GM23338 (cell line): ENCODE data around the gene RNF115. TPM values are rescaled to one million over a fixed set of nuclear protein-coding genes. Genes with fewer than 3 reads are reported as not detected.

ENCODE experiments used
- ATAC-seq: fragments of 200-7000 bp; cut with Tn5 transposase; 3 replicates; pipeline ENCODE4 v1.9.1; 2020
- DNase-seq: peaks from one replicate; pipeline ENCODE4 v3.0.0-alpha.2; 2015; ENCODE audit warnings: low spot score
- H2AFZ ChIP-seq: fragments of 200-600 bp; sonication (generic); 2 replicates; pipeline ENCODE4 v1.8.0; 2016; ENCODE audit warnings: antibody characterized with exemption, mild to moderate bottlenecking, moderate library complexity
- H3F3A ChIP-seq: fragments of 200-600 bp; sonication (generic); replicated peaks from 2 replicates; pipeline ENCODE4 v1.8.0; 2017; ENCODE audit warnings: antibody characterized with exemption, mixed run types, low read depth
- H3K27ac ChIP-seq: fragments of 200-600 bp; sonication (generic); 2 replicates; pipeline ENCODE4 v1.6.1; 2016; ENCODE audit warnings: low read depth
- H3K27me3 ChIP-seq: fragments of 200-600 bp; sonication (generic); 2 replicates; pipeline ENCODE4 v1.8.0; 2016; ENCODE audit warnings: mild to moderate bottlenecking, mixed run types, moderate library complexity; ENCODE audit not compliant: insufficient read depth
- H3K36me3 ChIP-seq: fragments of 200-600 bp; sonication (generic); 2 replicates; pipeline ENCODE4 v1.8.0; 2016; ENCODE audit warnings: mild to moderate bottlenecking; ENCODE audit not compliant: insufficient read depth
- H3K4me1 ChIP-seq: fragments of 200-600 bp; sonication (generic); 2 replicates; pipeline ENCODE4 v1.8.0; 2016; ENCODE audit warnings: mild to moderate bottlenecking, moderate library complexity; ENCODE audit not compliant: insufficient read depth
- H3K4me2 ChIP-seq: fragments of 200-600 bp; sonication (generic); 2 replicates; pipeline ENCODE4 v1.7.1; 2017; ENCODE audit warnings: mixed run types
- H3K4me3 ChIP-seq: fragments of 200-600 bp; sonication (generic); 2 replicates; pipeline ENCODE4 v1.6.1; 2016; ENCODE audit warnings: mixed run types
- H3K79me2 ChIP-seq: fragments of 200-600 bp; sonication (generic); replicated peaks from 2 replicates; pipeline ENCODE4 v1.8.0; 2017; ENCODE audit warnings: mild to moderate bottlenecking; ENCODE audit not compliant: insufficient read depth
- H3K9me2 ChIP-seq: fragments of 200-600 bp; sonication (generic); 2 replicates; pipeline ENCODE4 v1.8.0; 2017; ENCODE audit not compliant: insufficient read depth
- H4K20me1 ChIP-seq: fragments of 200-600 bp; sonication (generic); replicated peaks from 2 replicates; pipeline ENCODE4 v1.8.0; 2017; ENCODE audit warnings: mild to moderate bottlenecking; ENCODE audit not compliant: insufficient read depth
- H3K27ac Mint-ChIP-seq: 2 replicates; pipeline ENCODE4 v1.8.0; 2020; ENCODE audit warnings: inconsistent platforms, mild to moderate bottlenecking, moderate library complexity, mixed read lengths
- H3K27me3 Mint-ChIP-seq: 3 replicates; pipeline ENCODE4 v1.8.0; 2022; ENCODE audit warnings: low read depth, mild to moderate bottlenecking, moderate library complexity, mixed read lengths, inconsistent platforms; ENCODE audit not compliant: insufficient read depth, poor library complexity
- H3K36me3 Mint-ChIP-seq: 3 replicates; pipeline ENCODE4 v1.8.0; 2021; ENCODE audit warnings: low read depth, mild to moderate bottlenecking, inconsistent platforms, moderate library complexity, mixed read lengths
- H3K4me1 Mint-ChIP-seq: 3 replicates; pipeline ENCODE4 v1.8.0; 2020; ENCODE audit warnings: mild to moderate bottlenecking, inconsistent platforms, mixed read lengths
- H3K4me3 Mint-ChIP-seq: 3 replicates; pipeline ENCODE4 v1.8.0; 2021; ENCODE audit warnings: moderate library complexity, mild to moderate bottlenecking, inconsistent platforms, mixed read lengths
- H3K9me3 Mint-ChIP-seq: 3 replicates; pipeline ENCODE4 v1.8.0; 2020; ENCODE audit warnings: moderate library complexity, mild to moderate bottlenecking, inconsistent platforms, mixed read lengths
- CREB1 ChIP-seq: fragments of 250-450 bp; sonication (Bioruptor Pico); IDR thresholded peaks from 2 replicates; pipeline ENCODE4 v1.5.0; 2020; ENCODE audit warnings: low read depth, mild to moderate bottlenecking, moderate library complexity
- EZH2 ChIP-seq: fragments of 200-600 bp; sonication (generic); IDR thresholded peaks from one replicate; pipeline ENCODE4 v1.8.0; 2017; ENCODE audit warnings: antibody characterized with exemption, mild to moderate bottlenecking, low read depth; ENCODE audit not compliant: unreplicated experiment
- EZH2phosphoT487 ChIP-seq: fragments of 200-600 bp; sonication (generic); IDR thresholded peaks from one replicate; pipeline ENCODE4 v1.8.1; 2018; ENCODE audit warnings: antibody characterized with exemption; ENCODE audit not compliant: unreplicated experiment
- JUNB ChIP-seq: IDR thresholded peaks from one replicate; pipeline ENCODE4 v1.6.1; 2016; ENCODE audit warnings: antibody characterized with exemption; ENCODE audit not compliant: unreplicated experiment
- NANOG ChIP-seq: IDR thresholded peaks from 2 replicates; pipeline ENCODE4 v1.6.1; 2016; ENCODE audit warnings: antibody characterized with exemption, borderline replicate concordance
- POLR2AphosphoS5 ChIP-seq: IDR thresholded peaks from 2 replicates; pipeline ENCODE4 v1.6.1; 2016; ENCODE audit warnings: antibody characterized with exemption, low read depth
- STAT1 ChIP-seq: IDR thresholded peaks from one replicate; pipeline ENCODE4 v1.6.1; 2016; ENCODE audit warnings: antibody characterized with exemption; ENCODE audit not compliant: unreplicated experiment
- ZNF114 ChIP-seq: fragments of 250-450 bp; sonication (Bioruptor Pico); IDR thresholded peaks from 2 replicates; pipeline ENCODE4 v1.5.0; 2020; ENCODE audit warnings: mild to moderate bottlenecking, moderate library complexity
- ZNF331 ChIP-seq: fragments of 250-450 bp; sonication (Bioruptor Pico); IDR thresholded peaks from 2 replicates; pipeline ENCODE4 v1.5.0; 2020; ENCODE audit warnings: low read depth, mild to moderate bottlenecking, moderate library complexity
- polyA plus RNA-seq: library from polyadenylated mRNA; unstranded; fragments of >200 nt; fragmentation: Nextera tagmentation; extraction: Ambion mirVana; gene quantifications from 2 replicates; pipeline ENCODE4 v1.2.1, GENCODE V29; 2016
- total RNA-seq: library from RNA; depleted of rRNA; stranded (reverse); fragments of >200 nt; shearing (Covaris generic); gene quantifications from 2 replicates; pipeline ENCODE4 v1.2.3, GENCODE V29; 2014
- TF ChIP-seq, protein P1 (sequence below): IDR thresholded peaks from one replicate; pipeline ENCODE4 v1.6.1; 2018; ENCODE audit warnings: antibody characterized with exemption; ENCODE audit not compliant: unreplicated experiment
- TF ChIP-seq, protein P2 (sequence below): fragments of 250-450 bp; sonication (Bioruptor Pico); IDR thresholded peaks from 2 replicates; pipeline ENCODE4 v1.5.0; 2020; ENCODE audit warnings: mild to moderate bottlenecking, moderate library complexity
- TF ChIP-seq, protein P3 (sequence below), 2 experiments: fragments of 200-600 bp in 1 of 2; sonication (generic) in 1 of 2; conservative IDR thresholded peaks; 2 replicates each; pipeline versions ENCODE4 v1.5.1 to v1.6.1; 2016 to 2017; ENCODE audit warnings: antibody characterized with exemption in 2 of 2, low read depth in 2 of 2, mild to moderate bottlenecking in 2 of 2, moderate library complexity in 1 of 2

Gene RNF115
- total and polyA plus RNA-seq, 2 experiments from 2014 or later = 10.6 to 10.9 TPM

DNA sequence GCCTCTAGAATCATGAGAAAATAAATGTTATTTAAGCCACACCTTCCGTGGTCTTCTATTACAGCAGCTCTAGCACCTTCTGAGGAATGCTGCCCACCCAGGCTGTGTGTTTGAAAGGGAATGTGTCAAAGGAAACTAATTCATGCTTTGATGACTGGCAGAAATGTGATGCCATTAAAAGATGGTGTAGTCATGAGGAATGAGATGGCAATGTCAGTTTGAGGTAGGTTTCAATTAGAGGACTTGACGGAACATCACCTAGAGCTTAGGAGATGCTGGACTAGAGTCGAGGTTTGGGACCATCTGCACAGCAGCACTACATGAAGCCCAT lies 127.3 kb downstream of the RNF115 start:
- ATAC-seq = no peak
- Mint-ChIP-seq H3K9me3 (no peaks in the 10 kb centered on the region), H3K27ac (no peak overlapping the region), H3K36me3 (no peaks in the 10 kb centered on the region), H3K27me3 (peaks cover 3% of the 10 kb centered on the region), H3K4me1 (no peaks in the 10 kb centered on the region), H3K4me3 (no peak overlapping the region)
- Histone ChIP-seq H3K36me3 (no peaks in the 10 kb centered on the region), H3K4me1 (no peaks in the 10 kb centered on the region), H2AFZ (no peak overlapping the region), H3K9me2 (no peaks in the 10 kb centered on the region), H3F3A (no peaks in the 10 kb centered on the region), H4K20me1 (no peaks in the 10 kb centered on the region), H3K4me3 (no peak overlapping the region), H3K27me3 (no peaks in the 10 kb centered on the region), H3K27ac (no peak overlapping the region), H3K4me2 (no peak overlapping the region), H3K79me2 (no peaks in the 10 kb centered on the region)
- no peak for DNase-seq
- TF ChIP-seq EZH2phosphoT487 = no peak
- no peak for TF ChIP-seq CREB1 (CRISPR knock-in tag)
- no peak for TF ChIP-seq NANOG
- no peak for TF ChIP-seq POLR2AphosphoS5
- TF ChIP-seq EZH2 = no peak
- no peak for TF ChIP-seq ZNF114
- TF ChIP-seq, protein P1, sequence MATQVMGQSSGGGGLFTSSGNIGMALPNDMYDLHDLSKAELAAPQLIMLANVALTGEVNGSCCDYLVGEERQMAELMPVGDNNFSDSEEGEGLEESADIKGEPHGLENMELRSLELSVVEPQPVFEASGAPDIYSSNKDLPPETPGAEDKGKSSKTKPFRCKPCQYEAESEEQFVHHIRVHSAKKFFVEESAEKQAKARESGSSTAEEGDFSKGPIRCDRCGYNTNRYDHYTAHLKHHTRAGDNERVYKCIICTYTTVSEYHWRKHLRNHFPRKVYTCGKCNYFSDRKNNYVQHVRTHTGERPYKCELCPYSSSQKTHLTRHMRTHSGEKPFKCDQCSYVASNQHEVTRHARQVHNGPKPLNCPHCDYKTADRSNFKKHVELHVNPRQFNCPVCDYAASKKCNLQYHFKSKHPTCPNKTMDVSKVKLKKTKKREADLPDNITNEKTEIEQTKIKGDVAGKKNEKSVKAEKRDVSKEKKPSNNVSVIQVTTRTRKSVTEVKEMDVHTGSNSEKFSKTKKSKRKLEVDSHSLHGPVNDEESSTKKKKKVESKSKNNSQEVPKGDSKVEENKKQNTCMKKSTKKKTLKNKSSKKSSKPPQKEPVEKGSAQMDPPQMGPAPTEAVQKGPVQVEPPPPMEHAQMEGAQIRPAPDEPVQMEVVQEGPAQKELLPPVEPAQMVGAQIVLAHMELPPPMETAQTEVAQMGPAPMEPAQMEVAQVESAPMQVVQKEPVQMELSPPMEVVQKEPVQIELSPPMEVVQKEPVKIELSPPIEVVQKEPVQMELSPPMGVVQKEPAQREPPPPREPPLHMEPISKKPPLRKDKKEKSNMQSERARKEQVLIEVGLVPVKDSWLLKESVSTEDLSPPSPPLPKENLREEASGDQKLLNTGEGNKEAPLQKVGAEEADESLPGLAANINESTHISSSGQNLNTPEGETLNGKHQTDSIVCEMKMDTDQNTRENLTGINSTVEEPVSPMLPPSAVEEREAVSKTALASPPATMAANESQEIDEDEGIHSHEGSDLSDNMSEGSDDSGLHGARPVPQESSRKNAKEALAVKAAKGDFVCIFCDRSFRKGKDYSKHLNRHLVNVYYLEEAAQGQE = no peak
- TF ChIP-seq ZNF331 (CRISPR knock-in tag) = no peak
- TF ChIP-seq STAT1 = no peak
- TF ChIP-seq, protein P2, sequence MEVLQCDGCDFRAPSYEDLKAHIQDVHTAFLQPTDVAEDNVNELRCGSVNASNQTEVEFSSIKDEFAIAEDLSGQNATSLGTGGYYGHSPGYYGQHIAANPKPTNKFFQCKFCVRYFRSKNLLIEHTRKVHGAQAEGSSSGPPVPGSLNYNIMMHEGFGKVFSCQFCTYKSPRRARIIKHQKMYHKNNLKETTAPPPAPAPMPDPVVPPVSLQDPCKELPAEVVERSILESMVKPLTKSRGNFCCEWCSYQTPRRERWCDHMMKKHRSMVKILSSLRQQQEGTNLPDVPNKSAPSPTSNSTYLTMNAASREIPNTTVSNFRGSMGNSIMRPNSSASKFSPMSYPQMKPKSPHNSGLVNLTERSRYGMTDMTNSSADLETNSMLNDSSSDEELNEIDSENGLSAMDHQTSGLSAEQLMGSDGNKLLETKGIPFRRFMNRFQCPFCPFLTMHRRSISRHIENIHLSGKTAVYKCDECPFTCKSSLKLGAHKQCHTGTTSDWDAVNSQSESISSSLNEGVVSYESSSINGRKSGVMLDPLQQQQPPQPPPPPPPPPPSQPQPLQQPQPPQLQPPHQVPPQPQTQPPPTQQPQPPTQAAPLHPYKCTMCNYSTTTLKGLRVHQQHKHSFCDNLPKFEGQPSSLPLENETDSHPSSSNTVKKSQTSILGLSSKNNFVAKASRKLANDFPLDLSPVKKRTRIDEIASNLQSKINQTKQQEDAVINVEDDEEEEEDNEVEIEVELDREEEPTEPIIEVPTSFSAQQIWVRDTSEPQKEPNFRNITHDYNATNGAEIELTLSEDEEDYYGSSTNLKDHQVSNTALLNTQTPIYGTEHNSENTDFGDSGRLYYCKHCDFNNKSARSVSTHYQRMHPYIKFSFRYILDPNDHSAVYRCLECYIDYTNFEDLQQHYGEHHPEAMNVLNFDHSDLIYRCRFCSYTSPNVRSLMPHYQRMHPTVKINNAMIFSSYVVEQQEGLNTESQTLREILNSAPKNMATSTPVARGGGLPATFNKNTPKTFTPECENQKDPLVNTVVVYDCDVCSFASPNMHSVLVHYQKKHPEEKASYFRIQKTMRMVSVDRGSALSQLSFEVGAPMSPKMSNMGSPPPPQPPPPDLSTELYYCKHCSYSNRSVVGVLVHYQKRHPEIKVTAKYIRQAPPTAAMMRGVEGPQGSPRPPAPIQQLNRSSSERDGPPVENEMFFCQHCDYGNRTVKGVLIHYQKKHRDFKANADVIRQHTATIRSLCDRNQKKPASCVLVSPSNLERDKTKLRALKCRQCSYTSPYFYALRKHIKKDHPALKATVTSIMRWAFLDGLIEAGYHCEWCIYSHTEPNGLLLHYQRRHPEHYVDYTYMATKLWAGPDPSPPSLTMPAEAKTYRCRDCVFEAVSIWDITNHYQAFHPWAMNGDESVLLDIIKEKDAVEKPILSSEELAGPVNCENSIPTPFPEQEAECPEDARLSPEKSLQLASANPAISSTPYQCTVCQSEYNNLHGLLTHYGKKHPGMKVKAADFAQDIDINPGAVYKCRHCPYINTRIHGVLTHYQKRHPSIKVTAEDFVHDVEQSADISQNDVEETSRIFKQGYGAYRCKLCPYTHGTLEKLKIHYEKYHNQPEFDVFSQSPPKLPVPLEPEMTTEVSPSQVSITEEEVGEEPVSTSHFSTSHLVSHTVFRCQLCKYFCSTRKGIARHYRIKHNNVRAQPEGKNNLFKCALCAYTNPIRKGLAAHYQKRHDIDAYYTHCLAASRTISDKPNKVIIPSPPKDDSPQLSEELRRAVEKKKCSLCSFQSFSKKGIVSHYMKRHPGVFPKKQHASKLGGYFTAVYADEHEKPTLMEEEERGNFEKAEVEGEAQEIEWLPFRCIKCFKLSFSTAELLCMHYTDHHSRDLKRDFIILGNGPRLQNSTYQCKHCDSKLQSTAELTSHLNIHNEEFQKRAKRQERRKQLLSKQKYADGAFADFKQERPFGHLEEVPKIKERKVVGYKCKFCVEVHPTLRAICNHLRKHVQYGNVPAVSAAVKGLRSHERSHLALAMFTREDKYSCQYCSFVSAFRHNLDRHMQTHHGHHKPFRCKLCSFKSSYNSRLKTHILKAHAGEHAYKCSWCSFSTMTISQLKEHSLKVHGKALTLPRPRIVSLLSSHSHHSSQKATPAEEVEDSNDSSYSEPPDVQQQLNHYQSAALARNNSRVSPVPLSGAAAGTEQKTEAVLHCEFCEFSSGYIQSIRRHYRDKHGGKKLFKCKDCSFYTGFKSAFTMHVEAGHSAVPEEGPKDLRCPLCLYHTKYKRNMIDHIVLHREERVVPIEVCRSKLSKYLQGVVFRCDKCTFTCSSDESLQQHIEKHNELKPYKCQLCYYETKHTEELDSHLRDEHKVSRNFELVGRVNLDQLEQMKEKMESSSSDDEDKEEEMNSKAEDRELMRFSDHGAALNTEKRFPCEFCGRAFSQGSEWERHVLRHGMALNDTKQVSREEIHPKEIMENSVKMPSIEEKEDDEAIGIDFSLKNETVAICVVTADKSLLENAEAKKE (CRISPR knock-in tag) = no peak
- TF ChIP-seq JUNB = no peak
- TF ChIP-seq, protein P3, sequence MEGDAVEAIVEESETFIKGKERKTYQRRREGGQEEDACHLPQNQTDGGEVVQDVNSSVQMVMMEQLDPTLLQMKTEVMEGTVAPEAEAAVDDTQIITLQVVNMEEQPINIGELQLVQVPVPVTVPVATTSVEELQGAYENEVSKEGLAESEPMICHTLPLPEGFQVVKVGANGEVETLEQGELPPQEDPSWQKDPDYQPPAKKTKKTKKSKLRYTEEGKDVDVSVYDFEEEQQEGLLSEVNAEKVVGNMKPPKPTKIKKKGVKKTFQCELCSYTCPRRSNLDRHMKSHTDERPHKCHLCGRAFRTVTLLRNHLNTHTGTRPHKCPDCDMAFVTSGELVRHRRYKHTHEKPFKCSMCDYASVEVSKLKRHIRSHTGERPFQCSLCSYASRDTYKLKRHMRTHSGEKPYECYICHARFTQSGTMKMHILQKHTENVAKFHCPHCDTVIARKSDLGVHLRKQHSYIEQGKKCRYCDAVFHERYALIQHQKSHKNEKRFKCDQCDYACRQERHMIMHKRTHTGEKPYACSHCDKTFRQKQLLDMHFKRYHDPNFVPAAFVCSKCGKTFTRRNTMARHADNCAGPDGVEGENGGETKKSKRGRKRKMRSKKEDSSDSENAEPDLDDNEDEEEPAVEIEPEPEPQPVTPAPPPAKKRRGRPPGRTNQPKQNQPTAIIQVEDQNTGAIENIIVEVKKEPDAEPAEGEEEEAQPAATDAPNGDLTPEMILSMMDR (conservative IDR thresholded peaks at IDR 0.05; ENCODE audit: low read depth in 2 of 2) = no peak
